ENCODE results near the gene FN3K. TPM values are rescaled to one million over a fixed set of nuclear protein-coding genes. Genes with fewer than 3 reads are reported as not detected.
A peak's percentile ranks its signal among the peaks of the same experiment; 100 is the strongest.

FN3K gene
- total RNA-seq, 1 donor from 2014 or later = 40.6 TPM

DNA sequence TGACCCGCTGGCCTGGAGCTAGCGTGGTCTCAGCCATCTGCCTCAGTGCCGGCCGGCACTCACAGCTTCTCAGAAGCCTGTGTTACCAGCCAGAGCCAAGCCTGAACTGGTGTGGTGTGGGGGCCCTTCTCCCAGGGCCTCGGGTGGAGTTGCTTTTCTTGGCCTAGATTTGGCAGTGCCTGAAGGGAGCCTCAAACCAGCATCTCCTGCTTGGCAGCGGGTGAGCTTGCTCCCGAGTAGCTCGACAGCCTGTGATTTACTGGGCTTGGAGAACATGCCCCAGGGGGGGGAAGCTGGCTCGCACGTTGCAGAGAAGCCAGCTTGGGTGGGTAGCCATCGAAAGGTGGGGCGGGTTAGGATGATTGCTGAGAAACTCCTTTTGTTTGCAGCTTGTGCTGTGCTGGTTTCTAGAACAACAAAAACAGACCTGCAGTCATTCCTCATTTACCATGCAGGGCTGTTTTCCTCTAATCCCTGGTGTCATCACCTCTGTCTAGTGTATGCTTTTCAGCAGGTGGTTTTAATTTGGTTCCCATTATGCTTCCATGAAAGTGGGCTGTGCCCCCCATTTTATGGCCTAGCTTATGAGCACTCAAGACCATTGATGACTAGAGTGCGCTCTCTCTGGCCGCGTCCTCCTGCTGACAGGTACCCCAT, 58.7 kb downstream of the FN3K start:
- no peak overlapping the region for H3K4me3 Mint-ChIP-seq (ENCODE audit: low read depth)
- TF ChIP-seq, protein P1, sequence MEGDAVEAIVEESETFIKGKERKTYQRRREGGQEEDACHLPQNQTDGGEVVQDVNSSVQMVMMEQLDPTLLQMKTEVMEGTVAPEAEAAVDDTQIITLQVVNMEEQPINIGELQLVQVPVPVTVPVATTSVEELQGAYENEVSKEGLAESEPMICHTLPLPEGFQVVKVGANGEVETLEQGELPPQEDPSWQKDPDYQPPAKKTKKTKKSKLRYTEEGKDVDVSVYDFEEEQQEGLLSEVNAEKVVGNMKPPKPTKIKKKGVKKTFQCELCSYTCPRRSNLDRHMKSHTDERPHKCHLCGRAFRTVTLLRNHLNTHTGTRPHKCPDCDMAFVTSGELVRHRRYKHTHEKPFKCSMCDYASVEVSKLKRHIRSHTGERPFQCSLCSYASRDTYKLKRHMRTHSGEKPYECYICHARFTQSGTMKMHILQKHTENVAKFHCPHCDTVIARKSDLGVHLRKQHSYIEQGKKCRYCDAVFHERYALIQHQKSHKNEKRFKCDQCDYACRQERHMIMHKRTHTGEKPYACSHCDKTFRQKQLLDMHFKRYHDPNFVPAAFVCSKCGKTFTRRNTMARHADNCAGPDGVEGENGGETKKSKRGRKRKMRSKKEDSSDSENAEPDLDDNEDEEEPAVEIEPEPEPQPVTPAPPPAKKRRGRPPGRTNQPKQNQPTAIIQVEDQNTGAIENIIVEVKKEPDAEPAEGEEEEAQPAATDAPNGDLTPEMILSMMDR (IDR thresholded peaks at IDR 0.05; ENCODE audit: unreplicated experiment) = no peak
- no peaks in the 10 kb centered on the region for H3K9me3 Mint-ChIP-seq (ENCODE audit: low read depth)
- H3K27ac Mint-ChIP-seq = no peak overlapping the region
- no peaks in the 10 kb centered on the region for H3K4me1 Mint-ChIP-seq (ENCODE audit: low read depth)
- no peaks in the 10 kb centered on the region for H3K27me3 Mint-ChIP-seq
- peaks cover 2% of the 10 kb centered on the region for H3K36me3 Mint-ChIP-seq (ENCODE audit: insufficient read depth)
- no peak for DNase-seq (ENCODE audit: low spot score, unreplicated experiment)

DNA sequence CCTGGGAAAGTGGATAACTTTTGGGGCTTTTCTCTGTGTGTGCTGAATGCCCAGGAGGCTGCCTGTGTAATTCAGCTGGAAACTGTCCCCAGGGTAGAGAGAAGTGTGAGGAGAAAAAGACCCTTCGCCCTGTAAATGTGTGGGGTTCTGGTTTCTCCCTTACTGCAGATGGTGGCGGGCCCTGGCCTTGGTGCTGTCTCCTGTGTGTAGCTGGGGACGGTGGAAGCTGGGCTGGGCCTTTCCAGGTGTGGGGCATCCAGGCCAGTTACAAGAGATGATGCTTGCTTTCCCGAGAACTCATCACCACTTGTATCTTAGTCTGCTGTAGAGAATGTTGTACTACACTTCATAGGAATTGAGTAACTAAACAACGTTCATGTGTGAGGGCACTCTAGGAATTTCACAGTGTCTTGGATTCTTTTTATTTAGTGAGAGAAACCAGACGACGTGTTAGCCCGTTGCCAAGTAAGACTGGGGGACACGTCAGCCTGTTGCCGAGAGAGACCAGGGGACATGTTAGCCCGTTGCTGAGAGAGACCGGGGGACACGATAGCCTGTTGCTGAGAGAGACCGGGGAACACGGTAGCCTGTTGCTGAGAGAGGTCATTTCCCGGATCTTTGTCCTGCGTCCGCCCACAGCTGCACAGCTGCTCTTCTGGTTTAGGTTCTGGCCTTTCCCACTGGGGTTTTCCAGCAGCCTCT, 59.5 kb downstream of the FN3K start:
- TF ChIP-seq, protein P1 (IDR thresholded peaks at IDR 0.05; ENCODE audit: unreplicated experiment) = no peak
- DNase-seq (ENCODE audit: low spot score, unreplicated experiment) = no peak

DNA sequence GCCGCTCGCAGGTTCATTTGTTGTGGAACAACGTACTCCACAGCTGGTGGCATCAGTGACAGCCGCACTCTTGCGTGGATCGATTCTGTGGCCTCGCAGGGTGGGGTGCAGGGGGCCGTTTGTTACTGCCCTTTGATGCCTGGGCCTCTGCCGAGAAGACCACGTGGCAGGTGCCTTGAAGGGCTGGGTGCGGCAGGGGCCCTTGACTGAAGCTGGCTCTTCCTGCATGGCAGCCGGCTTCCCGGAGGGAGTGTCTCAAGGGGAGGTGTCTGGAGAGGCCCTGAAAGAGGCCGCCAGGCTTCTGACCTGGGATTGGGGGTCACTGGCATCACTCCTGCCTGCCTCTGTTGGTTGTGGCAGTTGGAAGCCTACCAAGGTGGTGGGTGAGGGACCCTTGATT, 60.2 kb downstream of the FN3K start:
- Mint-ChIP-seq H3K4me1 (ENCODE audit: low read depth) (no peaks in the 10 kb centered on the region), H3K4me3 (ENCODE audit: low read depth) (no peak overlapping the region), H3K9me3 (ENCODE audit: low read depth) (no peaks in the 10 kb centered on the region), H3K27ac (no peak overlapping the region), H3K27me3 (no peaks in the 10 kb centered on the region), H3K36me3 (ENCODE audit: insufficient read depth) (peaks cover 11% of the 10 kb centered on the region)
- DNase-seq (ENCODE audit: low spot score, unreplicated experiment) = no peak
- TF ChIP-seq, protein P1 (IDR thresholded peaks at IDR 0.05; ENCODE audit: unreplicated experiment) = no peak

More for the DNA sequence above, 59.5 kb downstream of the FN3K start:
- H3K36me3 Mint-ChIP-seq (ENCODE audit: insufficient read depth) = peaks cover 6% of the 10 kb centered on the region
- H3K27me3 Mint-ChIP-seq = no peaks in the 10 kb centered on the region
- H3K9me3 Mint-ChIP-seq (ENCODE audit: low read depth) = no peaks in the 10 kb centered on the region
- no peak overlapping the region for H3K4me3 Mint-ChIP-seq (ENCODE audit: low read depth)
- H3K27ac Mint-ChIP-seq = peak overlapping the region; percentile 39
- H3K4me1 Mint-ChIP-seq (ENCODE audit: low read depth) = no peaks in the 10 kb centered on the region

DNA sequence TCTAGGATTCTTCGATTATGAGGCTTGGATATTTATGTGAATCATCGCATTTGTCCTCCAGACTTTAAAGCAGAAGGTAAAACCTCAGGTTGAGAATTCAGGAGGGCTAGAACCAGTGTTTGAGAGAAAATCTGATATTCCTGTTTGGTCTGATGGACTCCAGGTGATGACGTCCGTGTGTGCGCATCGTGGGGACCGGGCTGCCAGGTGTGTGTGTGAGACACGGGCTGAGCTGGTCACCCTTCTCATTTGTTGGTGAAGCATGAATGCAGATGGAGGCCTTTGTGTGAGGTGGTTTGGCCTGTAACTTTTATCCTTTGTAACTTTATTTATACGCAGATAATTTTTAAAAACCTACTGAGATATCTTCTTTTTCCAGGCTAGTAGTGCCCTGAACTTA, 61.6 kb downstream of the FN3K start:
- DNase-seq (ENCODE audit: low spot score, unreplicated experiment) = no peak
- Mint-ChIP-seq H3K27ac (no peak overlapping the region), H3K27me3 (no peaks in the 10 kb centered on the region), H3K36me3 (ENCODE audit: insufficient read depth) (peaks cover 18% of the 10 kb centered on the region), H3K9me3 (ENCODE audit: low read depth) (peaks cover 5% of the 10 kb centered on the region), H3K4me1 (ENCODE audit: low read depth) (no peaks in the 10 kb centered on the region), H3K4me3 (ENCODE audit: low read depth) (no peak overlapping the region)
- TF ChIP-seq, protein P1 (IDR thresholded peaks at IDR 0.05; ENCODE audit: unreplicated experiment) = no peak

DNA sequence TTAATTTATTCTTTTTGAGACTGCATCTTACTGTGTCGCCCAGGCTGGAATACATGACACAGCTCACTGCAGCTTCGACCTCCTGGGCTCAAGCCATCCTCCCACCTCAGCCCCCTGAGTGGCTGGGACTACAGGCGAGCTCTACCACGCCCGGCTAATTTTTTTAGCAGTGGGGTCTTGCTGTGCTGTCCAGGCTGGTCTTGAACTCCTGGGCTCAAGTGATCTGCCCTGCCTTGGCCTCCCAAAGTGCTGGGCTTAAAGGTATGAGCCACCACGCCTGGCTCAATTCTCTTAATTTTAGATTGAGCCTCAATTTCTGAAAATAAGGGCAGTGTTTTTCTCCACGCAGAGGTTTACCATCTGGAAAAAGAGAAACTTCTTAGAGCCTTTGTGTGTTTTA, 63.3 kb downstream of the FN3K start:
- H3K9me3 Mint-ChIP-seq (ENCODE audit: low read depth) = peaks cover 10% of the 10 kb centered on the region
- peak overlapping the region; percentile 45 for H3K27ac Mint-ChIP-seq
- no peak for DNase-seq (ENCODE audit: low spot score, unreplicated experiment)
- H3K27me3 Mint-ChIP-seq = no peaks in the 10 kb centered on the region
- H3K4me1 Mint-ChIP-seq (ENCODE audit: low read depth) = no peaks in the 10 kb centered on the region
- TF ChIP-seq, protein P1 (IDR thresholded peaks at IDR 0.05; ENCODE audit: unreplicated experiment) = no peak
- peaks cover 26% of the 10 kb centered on the region for H3K36me3 Mint-ChIP-seq (ENCODE audit: insufficient read depth)
- no peak overlapping the region for H3K4me3 Mint-ChIP-seq (ENCODE audit: low read depth)

Data from progenitor cell of endocrine pancreas (in vitro differentiated cells).